ENCODE data around the gene IRGQ.

GRCh38 chr19:43625918-43626579 is 30.1 kb upstream of the IRGQ start:
- TF ChIP-seq CTCF (IDR thresholded peaks at IDR 0.05; ENCODE audit: poor library complexity, severe bottlenecking) = no peak
- TF ChIP-seq POLR2AphosphoS5 (IDR thresholded peaks at IDR 0.05) = no peak
- no peak for TF ChIP-seq EZH2 (IDR thresholded peaks at IDR 0.05; ENCODE audit: borderline replicate concordance, insufficient read depth, low read length, poor library complexity, severe bottlenecking)
- no peak for TF ChIP-seq SMC3 (conservative IDR thresholded peaks at IDR 0.05; ENCODE audit: poor library complexity)
- TF ChIP-seq TAF1 (IDR thresholded peaks at IDR 0.05; ENCODE audit: low read depth) = no peak
- no peak for TF ChIP-seq EP300 (conservative IDR thresholded peaks at IDR 0.05; ENCODE audit: poor library complexity, severe bottlenecking)
- TF ChIP-seq MXI1 (conservative IDR thresholded peaks at IDR 0.05; ENCODE audit: poor library complexity, severe bottlenecking) = no peak
